Sigmoid colon (tissue), 4 donors: Measurements from ENCODE around the gene ETF1.

Experiments used
- EP300 ChIP-seq, 4 donors: sonication (generic); formaldehyde crosslinking; IDR thresholded peaks; one replicate each; pipeline ENCODE4 v1.6.1; 2017; ENCODE audit warnings: antibody characterized with exemption in 4 of 4
- POLR2A ChIP-seq, 2 donors: fragments of 450-650 bp; IDR thresholded peaks; one replicate each; pipeline ENCODE4 v1.6.1; 2016; ENCODE audit warnings: antibody characterized with exemption in 2 of 2, mild to moderate bottlenecking in 2 of 2, moderate library complexity in 2 of 2
- TF ChIP-seq, protein P1 (sequence below), 4 experiments: fragments of 450-650 bp in 3 of 4; fragments of 200-600 bp in 1 of 4; IDR thresholded peaks; one replicate each; pipeline ENCODE4 v1.5.1; 2016 to 2019; ENCODE audit warnings: antibody characterized with exemption in 4 of 4, mild to moderate bottlenecking in 3 of 4, moderate library complexity in 2 of 4

DNA sequence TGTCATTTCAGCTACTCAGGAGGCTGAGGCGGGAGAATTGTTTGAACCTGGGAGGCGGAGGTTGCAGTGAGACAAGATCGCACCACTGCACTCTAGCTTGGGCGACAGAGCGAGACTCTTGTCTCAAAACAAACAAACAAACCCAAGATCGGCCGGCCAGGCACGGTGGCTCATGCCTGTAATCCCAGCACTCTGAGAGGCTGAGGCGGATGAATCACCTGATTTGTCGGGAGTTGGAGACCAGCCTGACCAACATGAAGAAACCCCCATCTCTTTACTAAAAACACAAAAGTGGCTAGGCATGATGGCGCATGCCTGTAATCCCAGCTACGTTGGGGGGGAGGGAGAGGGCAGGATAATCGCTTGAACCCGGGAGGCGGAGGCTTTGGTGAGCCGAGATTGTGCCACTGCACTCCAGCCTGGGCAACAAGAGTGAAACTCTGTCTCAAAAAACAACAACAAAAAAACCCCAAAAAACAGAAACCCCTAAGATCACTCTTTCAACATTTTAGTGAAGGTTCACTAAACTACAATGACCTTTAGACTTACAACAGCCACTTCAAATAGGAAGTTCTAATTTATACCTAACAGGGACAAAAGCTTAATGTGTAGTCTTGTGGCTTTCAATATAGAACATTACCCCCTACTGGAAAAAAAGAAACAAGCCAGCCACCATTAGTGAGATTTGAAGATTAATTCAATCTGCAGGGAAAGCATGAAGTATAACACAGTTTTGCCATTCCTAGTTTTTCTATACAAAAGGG, 25.2 kb upstream of the ETF1 start:
- TF ChIP-seq, protein P1, sequence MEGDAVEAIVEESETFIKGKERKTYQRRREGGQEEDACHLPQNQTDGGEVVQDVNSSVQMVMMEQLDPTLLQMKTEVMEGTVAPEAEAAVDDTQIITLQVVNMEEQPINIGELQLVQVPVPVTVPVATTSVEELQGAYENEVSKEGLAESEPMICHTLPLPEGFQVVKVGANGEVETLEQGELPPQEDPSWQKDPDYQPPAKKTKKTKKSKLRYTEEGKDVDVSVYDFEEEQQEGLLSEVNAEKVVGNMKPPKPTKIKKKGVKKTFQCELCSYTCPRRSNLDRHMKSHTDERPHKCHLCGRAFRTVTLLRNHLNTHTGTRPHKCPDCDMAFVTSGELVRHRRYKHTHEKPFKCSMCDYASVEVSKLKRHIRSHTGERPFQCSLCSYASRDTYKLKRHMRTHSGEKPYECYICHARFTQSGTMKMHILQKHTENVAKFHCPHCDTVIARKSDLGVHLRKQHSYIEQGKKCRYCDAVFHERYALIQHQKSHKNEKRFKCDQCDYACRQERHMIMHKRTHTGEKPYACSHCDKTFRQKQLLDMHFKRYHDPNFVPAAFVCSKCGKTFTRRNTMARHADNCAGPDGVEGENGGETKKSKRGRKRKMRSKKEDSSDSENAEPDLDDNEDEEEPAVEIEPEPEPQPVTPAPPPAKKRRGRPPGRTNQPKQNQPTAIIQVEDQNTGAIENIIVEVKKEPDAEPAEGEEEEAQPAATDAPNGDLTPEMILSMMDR (IDR thresholded peaks at IDR 0.05): no peak
- TF ChIP-seq EP300 (IDR thresholded peaks at IDR 0.05): no peak
- TF ChIP-seq POLR2A (IDR thresholded peaks at IDR 0.05): no peak
